Dedifferentiated amniotic fluid mesenchymal stem cell (primary cell): Measurements from ENCODE around the gene C1orf216.
"Not testable (repeated sequence)": the region's sequence is repeated elsewhere in the genome, so short reads cannot be mapped to it uniquely, and the experiment has no call there.

Experiments
- DNase-seq: peaks from one replicate; pipeline ENCODE4 v3.0.0-alpha.2; 2016; ENCODE audit errors: extremely low spot score

Gene C1orf216, protein sequence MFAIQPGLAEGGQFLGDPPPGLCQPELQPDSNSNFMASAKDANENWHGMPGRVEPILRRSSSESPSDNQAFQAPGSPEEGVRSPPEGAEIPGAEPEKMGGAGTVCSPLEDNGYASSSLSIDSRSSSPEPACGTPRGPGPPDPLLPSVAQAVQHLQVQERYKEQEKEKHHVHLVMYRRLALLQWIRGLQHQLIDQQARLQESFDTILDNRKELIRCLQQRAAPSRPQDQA

DNA sequence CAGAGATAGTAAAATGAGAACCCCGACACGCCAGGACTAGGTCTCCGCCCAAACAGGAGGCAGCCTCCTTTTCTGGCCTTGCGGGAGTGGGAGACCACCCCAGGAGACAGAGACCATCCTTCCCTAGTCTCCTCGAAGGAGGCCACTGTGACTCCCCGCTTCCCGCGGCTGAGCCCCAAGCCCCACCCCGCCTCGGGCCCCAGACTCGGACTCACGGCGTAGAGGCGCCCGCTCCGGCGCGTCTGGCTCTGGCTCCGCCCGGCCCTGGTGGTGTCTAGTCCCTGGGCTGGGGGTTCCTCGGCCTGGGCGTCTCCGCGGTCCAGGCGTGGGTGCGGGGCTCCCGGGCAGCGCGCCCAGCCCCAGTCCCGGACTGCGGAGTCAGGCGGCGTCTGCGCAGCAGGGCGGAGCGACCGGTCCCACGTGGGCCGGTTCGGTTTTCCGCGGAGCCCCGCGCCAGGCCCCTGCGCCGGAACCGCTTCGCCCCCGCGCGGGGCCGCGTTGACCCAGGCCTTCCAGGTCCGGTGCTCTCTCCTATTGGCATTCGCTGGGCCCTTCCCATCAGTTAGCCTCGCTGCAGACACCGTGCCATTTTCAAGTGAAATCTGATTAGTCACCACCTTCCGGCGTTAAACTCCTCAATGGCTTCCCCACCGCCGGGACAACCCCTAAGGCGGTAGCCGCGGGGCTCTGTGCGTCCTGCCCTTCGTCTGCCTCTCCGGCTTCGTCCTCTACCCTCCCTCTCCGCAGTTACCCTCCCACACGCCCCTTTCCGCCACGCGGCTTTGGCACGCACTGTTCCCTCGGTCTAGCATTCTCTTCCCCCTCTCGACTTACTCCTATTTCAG, at the start of gene C1orf216:
Gene C1orf216 (minus strand): TSS at position 393 of the 845 bp plus-strand sequence. CDS start 2,563 bp downstream, outside the sequence.
- peak; percentile 56 for DNase-seq

DNA sequence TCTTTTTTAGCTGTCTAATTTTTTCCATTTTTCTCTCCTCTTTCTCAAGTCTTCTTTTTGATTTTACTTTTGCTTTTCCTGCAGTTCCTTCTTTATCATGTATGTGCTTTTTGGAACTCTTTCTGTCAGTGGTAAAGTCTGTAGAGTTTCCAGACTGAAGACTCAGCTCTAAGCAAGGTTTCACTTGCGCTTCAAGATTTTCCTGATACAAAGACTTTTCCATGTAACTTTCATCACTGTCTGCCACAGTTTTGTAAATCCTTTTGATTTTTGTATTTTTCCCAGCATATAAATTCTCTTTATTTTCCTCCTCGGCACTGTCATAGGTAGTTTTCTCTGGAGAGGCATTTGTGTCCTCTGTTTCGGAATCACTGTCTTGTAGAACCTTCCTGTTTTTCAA, 45.6 kb upstream of the C1orf216 start:
- no peak for DNase-seq

DNA sequence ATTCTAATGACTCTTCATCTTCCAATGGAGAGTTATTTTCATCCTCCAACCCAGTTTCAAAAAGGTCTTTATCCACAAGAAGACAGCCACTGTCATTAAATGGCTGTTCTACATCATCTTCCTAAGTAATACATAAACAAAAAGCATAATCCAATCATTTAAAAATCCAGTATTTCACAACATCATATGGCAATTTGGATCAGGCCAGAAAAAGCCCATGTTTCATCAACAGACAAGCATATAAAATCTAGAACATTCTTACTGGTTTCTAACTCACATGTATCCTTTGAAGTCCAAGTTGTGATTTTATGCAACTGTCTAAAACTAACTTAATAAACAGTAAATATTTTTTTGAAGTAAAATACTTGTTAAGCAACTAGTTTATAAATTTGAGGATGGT, 44.5 kb upstream of the C1orf216 start:
- no peak for DNase-seq

DNA sequence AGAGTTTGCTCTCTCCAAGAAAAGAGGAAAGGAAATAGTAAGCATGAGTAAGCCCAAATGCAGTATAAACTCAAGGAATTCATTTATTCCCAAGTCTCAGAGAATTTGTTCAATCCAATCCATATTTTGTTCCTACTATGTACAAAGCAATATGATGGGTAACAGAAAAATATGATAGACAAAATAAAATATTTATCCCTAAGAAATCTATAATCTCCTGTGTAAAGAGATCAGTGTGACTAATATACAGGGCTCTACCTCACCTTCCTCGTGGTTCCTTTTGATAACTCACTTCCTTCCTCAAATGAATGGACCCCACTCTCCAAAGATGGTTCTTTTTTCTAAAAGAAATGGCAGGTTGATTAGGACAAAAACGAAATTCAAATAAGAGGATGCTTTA, 43.5 kb upstream of the C1orf216 start:
- no peak for DNase-seq

DNA sequence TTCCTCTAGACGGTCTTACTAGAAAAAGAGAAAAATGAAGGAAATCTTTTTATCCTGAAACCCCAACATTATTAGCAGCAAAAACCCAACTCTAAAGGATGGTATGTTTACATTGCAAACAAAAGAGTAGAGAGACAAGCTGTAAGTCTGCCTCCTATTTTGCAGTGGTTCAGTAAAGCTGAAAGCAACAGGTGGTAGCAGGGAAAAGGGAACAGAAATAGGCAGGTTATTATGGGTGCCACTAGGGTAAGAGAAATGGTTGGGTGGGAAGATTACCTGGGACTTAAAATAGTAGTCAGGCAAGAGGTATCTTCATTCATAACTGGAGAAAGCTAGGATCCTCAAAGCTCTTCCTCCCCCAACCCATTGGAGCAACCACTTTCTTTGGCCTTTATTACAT, 37.4 kb upstream of the C1orf216 start:
- DNase-seq, result no peak

DNA sequence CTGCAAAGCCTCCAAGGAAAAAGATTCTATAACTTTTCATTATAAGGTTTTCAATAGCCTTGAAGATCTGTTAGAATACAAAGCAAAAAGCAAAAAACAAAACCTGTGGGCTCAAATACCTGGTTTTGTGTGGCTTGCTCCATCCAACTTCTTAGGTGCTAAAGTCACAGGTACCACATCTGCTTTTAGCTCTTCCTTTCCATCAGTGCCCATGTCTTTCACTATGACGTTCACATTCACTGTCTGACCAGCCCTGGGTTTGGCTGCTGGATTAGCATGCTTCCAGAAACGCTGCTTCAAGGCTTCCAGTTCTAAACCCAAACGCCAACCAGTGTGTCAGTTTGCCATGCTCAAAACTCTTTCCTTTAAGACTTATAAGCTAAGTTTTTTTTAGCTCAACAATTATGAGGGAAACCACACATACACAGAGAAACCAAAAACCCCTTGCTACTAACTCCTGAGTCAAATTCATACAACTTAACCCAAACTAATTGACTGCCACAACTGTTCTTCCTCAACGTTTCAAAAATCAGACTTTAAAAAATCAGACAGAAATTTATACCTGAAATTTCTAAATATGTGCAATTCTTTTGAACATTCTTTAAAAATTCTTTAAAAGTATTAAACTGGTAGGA, 35.1 kb upstream of the C1orf216 start:
- no peak for DNase-seq

DNA sequence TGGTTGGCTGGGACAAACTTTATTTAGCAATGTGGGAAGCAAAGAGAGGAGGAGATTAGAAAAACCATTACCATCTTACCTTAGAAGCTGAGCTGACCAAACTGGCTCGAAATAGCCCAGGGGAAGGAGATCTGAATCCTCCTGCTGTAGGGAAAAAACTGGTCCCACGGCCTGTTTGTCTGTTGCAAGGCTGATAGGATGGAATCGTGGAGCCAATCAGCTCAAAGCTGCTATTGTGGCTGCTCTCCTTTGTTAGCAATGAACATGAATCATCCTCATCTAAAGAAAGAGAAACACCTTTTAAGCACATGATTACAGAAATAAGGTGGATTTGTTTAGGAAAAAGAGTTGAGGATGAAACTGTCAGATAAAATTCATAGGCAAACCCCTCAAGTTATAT, 29.6 kb upstream of the C1orf216 start:
- no peak for DNase-seq

DNA sequence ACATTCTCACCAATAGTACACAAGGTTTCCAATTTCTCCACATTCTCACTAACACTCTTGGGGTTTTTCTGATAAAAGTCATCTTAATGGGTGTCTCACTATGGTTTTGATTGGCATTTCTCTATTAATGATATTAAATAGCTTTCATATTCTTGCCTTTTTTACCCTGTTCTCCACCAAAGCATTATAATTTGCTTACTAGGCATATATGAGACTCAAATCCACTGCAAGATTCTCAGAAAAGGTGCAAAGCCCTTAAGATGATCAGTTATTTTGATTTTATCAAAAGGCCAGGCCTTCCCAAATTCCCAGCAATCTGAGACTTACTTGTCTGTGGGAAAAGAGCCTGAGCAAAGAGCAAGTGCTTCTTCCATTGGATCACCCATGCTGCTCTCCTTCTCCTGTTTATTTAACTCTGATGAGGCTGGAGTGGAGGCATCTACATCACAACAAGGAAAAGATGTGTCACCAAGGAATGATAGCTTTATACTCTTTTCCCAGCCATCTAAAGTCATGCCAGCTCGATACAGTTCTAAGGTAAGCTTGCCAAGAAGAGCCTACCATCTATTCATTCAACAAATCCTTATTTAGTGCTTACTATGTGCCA, 26.5 kb upstream of the C1orf216 start:
- no peak for DNase-seq

DNA sequence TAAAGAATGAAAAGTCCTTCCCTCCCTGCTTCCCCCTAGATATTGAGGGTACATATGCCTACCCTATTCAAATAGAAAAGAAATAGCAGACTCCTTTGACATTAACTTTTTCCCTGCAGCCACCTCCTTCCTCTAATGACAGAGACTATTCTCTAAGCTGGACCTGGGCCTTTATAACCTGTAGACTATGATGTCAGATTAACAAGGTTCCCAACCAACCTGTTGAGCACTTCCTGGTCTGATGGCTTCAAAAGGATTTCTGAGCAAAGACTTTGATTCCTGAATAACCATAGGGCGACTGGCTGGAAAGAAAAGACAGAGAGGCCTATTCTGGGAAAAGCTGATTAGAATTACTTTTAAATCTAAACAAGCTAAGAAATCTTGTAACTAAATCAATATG, 18.4 kb upstream of the C1orf216 start:
- no peak for DNase-seq

DNA sequence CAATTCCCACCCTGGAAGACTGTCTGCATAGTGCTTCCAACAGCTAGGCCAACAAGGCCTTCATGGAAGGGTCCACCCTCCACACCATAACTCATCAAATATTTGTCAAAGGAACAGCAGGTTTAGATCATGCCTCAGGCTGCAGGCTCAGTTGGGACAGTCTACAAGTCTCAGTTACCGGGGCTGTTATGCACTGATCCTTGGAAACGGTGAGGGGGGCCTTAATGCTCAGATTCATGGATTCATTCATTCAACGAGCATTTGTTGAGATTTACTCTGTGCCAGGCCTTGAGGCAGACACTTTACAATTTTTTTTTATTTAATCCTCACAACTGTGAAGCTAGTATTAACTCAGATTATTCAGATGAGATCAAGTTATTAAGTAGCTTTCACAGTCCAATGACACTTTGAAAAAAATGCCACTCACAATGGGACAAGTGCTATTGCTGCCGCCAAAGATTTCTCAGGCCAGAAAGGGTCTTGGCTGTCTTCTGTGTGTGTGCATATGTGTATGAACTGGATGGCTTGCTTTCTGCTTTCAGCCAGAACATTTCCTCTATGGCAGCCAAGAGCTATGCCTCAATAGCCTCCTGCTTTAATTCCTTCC, 8.9 kb upstream of the C1orf216 start:
- DNase-seq, result no peak

DNA sequence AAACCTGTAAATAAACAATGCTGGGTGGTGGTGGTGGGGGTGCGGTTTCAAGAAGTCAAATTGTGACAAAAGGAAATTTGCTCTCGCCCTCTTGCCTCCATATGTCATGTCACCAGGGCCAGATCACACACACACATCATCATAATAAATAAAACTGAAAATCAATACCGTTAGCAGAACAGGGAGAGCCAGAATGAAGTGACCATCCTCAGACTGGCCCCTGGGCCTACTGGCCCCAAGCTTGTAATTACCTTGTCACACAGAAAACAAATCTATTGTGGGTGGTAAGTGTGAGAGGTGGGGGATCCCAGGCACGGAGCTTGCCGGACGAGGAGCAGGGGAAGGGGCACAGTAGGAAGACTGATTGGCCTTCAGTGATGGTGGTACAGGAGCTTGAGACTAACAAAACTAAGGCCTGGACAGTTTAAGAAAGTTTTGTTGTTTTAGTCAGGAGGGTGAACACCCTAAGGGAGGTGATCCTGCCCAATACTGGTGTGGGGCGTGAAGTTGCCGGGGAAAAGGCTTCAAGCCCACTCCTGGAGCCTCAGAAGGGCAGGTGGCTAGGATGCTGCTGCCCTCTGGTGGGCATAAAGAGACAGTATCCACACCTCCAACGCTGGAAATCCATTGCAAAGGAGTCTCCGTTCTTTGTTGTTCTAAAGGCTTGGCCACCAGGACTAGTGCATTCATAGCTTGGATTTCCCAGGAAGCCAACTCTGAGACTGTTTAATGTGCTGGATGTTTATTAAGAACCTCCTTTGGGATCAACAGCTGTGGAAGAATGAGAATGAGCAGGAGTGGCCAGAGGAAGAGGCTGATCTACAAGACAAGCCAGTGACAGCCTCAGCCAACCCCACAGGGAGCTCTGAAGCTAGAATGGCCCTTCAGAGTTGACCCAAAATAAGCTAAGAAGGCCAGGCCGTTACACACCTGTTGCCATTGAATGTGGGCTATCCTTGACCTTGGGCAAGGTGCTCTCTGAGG, 8.1 kb upstream of the C1orf216 start:
- peak; percentile 52 for DNase-seq

DNA sequence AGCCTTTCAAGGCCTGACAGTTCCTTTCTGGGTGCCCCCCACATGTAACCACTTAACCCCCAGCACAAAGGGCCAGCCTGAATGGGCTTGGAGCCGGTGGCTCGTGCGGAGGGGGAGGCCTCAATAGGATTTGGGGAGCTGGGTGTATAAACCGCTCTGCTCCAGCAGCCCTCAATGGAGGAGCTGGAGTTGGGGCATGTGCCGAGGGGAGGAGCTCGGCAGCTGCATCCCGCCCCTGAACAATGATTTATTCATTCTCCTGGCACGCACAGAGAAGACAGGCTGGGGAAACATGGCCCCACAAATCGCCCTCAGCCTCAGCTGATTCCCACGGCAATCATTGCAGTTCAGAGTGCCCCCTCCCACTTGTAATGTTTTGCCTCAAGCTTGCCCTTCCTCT, 6.9 kb upstream of the C1orf216 start:
- no peak for DNase-seq

DNA sequence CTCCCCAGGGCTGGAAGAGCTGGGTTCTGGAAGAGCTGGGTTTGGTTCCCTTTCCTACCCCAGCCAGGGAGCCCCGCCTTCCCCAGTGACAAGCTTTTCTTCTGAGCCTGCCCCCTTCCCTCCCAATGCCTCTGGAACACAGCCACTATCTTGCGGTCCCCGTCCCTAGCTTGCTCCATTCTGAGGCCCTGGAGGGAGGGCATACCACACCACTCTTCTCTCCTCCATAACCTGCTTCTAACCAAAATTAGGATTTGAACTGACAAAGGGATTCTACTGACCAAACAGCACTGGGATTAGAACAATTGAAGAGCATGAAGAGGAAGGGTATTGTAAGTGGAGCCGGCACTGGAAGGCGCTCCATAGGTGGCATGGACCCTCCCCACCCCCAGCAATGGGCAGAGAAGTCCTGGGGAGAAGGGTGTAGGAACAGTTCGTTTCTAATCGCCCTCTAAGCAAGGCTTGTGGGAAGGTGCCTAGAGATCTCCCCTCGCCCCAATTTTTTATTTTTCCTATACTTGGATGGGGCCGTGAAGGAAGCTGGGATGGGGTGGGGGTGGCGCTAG, 690 bp downstream of the C1orf216 start:
- peak; percentile 79 for DNase-seq

DNA sequence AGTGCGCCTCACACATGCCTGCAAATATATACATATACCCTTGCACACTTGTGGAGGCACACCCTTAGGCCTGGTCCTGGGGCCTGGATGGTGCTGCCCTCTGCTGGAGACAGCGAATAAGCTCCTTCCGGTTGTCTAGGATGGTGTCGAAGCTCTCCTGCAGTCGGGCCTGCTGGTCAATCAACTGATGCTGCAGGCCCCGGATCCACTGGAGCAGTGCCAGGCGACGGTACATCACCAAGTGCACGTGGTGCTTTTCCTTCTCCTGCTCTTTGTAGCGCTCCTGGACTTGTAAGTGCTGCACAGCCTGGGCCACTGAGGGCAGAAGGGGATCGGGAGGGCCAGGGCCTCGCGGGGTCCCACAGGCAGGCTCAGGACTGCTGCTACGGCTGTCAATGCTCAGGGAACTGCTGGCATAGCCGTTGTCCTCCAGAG, 3.1 kb downstream of the C1orf216 start:
- peak; percentile 47 for DNase-seq

DNA sequence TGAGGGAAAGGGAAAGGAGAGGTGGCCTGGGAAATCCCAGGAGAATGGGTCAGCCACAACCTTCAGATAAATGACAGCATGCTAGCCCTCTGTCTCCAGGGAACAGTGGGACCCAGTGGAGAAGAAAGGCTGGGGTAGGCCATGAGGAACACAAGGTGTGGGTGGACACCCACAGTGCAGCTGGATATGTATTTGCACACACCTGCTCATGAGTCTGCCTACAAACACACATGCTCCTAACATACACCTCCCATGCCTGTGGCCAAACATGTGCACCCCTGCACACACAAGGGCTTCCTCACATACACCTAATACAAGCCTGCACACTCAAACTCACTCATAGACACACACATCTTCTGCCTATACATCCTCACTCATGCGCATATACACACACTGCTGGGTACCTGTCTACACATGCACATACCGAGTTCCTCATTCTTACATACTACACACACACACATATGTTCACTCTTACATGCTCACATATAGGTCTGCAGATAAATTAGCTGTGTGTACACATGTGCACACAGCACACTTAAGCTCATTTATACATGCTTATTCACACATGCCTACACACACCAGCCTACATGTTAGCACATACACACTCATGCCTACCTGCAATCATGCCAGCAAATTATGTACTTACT, 3.6 kb downstream of the C1orf216 start:
- no peak for DNase-seq

DNA sequence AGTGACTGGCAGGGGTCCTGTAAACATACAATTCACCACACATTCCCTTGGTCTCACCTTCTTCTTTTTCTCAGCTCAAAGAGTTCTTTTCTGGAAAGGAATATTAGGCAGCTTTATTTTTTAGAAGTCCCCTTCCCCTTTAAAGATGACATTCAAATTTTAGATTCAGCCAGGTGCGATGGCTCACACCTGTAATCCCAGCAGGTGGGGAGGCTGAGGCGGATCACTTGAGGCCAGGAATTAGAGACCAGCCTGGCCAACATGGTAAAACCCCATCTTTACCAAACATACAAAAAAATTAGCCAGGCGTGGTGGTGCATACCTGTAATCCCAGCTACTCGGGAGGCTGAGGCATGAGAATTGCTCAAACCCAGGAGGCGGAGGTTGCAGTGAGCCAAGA, 7.6 kb downstream of the C1orf216 start:
- not testable (repeated sequence) for DNase-seq

DNA sequence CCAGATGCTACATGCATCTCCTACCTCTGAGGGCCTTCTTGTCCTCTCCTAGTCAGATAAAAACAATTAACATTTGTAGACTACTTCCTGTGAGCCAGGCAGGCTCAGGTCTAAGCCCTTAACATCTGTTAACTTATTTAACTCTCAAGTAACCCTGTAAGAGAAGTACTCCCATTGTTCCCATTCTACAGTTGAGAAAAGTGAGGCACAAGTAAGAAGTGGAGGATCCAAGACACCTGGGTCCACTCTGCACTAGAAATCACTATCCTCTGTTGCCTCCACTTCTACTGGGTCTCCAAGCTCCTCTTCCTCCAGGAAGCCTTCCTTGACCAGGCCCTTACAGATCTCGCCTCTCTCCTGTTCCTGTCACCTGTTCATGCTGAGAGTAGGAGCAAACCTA, 9.7 kb downstream of the C1orf216 start:
- no peak for DNase-seq

DNA sequence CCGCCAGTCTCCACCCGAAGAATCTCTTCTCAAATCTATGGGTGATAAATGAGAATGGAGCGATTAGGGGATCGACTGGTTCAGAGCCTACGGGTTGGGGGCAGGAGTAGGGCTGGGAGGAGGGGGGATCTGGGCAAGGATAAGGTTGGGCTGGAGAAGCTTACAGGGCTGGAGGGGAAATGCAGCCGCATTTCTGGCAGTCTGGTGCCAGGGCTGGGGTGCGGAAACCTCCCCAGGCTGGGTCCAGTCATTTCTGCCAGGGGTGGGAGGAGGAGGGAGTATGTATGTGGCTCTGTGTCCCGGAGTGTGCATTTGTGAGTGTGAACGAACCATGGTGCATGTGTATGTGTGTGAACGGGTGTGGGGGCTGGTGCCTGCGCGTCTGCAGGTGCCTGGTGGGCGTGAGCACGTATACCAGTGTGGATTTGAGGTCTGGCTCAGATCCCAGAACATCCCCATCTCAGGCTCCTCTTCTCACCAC, 10.2 kb downstream of the C1orf216 start:
- DNase-seq, result no peak

DNA sequence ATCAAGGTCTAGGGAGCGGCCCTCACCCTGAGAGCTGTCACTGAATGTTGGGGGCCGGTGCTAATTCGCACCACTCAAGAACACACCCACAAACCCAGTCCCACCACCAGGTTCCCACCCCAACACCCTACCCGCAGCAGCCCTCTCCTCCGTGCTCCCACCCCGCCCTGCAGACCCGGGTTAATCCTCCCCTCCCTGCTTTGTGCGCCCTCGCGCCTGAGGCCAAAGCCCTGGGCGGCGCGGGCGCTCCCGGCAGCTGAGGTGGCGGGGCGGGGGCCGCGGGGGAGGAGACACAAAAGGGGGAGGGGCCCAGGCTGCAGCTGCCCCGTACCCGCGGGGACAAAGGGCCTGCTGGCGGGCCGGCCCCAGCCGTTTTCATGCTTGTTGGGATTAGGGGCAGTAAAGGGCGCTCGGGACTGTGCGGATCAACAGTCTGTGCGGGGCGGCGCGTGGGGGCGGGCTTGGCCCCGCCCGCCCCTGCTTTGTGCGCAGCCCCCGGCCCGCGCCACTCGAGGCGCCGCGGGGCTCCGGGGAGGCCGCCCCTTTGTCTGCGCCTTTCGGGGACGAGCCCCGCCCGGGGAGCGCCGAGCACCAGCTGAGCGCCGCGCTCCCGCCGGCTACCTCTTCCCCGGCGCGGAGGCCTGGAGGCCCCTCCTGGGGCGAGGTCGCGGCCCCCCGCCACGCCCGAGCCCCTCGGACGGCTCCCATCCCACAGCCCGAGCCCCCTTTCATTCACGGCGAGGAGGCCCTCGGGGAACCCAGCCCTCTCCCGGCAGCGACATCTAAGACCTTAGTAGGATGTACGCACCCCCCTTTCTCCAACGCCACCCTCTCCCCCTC, 10.9 kb downstream of the C1orf216 start:
- no peak for DNase-seq
